ENCODE data around the gene SPATA3. TPM values are rescaled to one million over a fixed set of nuclear protein-coding genes. Genes with fewer than 3 reads are reported as not detected.
A peak's percentile ranks its signal among the peaks of the same experiment; 100 is the strongest.

SPATA3 gene
- total RNA-seq, 2 donors from 2014 or later, result not detected

DNA sequence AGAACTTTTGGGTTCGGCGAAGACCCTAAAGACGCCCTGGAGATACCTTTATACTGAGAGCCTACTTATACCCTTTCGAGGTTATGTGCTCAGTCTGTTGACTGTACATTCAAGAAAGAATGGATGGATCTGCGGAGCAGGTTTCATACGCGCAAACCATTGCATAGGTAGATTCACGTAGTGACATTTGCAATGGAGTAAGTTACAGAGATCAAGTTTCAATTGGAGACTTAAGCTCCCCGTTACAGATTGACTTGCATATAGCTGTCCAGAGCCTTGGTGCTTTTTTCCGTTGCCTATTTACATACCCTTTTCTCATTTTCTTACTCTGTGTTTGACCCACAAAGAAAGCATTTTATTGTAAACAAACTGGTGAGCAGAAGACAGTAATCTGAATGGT, 61.7 kb downstream of the SPATA3 start:
- intact Hi-C loops (cut with DNase I), result no loop called here
- H3K27me3 ChIP-seq, result no peaks in the 10 kb centered on the region
- WGBS, 2 donors, result 2 to 12% methylated on average over 10 of the region's 10 CpGs
- peaks cover 27% of the 10 kb centered on the region for H3K4me1 ChIP-seq
- H3K27ac ChIP-seq, result peak overlapping the region in 1 of 4 donors; percentile 97
- no peaks in the 10 kb centered on the region for H3K9me3 ChIP-seq
- no peak for TF ChIP-seq POLR2A (IDR thresholded peaks at IDR 0.05)
- TF ChIP-seq, protein P1, sequence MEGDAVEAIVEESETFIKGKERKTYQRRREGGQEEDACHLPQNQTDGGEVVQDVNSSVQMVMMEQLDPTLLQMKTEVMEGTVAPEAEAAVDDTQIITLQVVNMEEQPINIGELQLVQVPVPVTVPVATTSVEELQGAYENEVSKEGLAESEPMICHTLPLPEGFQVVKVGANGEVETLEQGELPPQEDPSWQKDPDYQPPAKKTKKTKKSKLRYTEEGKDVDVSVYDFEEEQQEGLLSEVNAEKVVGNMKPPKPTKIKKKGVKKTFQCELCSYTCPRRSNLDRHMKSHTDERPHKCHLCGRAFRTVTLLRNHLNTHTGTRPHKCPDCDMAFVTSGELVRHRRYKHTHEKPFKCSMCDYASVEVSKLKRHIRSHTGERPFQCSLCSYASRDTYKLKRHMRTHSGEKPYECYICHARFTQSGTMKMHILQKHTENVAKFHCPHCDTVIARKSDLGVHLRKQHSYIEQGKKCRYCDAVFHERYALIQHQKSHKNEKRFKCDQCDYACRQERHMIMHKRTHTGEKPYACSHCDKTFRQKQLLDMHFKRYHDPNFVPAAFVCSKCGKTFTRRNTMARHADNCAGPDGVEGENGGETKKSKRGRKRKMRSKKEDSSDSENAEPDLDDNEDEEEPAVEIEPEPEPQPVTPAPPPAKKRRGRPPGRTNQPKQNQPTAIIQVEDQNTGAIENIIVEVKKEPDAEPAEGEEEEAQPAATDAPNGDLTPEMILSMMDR (IDR thresholded peaks at IDR 0.05), result no peak
- DNase-seq (no peak), ATAC-seq (no peak)
- H3K4me3 ChIP-seq, result peak overlapping the region; percentile 95 to 96
- H3K36me3 ChIP-seq (replicated peaks in 1 of 2; ENCODE audit: insufficient read depth in 1 of 2, low read depth in 2 of 2), result peaks cover 0 to 4% of the 10 kb centered on the region in 2 donors

Other genes with a start within 250 kb of the SPATA3 start
- gene ITM2C, start 131.2 kb upstream of the SPATA3 start, total RNA-seq, result 10 to 100 TPM; 32.9 to 43.8 TPM
- gene GPR55, start 70.9 kb upstream of the SPATA3 start, total RNA-seq, result not detected
- 10 to 100 TPM; 14.5 to 52.1 TPM for gene C2orf72, start 41.4 kb downstream of the SPATA3 start, total RNA-seq
- gene PSMD1, start 60.7 kb downstream of the SPATA3 start, total RNA-seq, result 10 to 100 TPM; 20.5 to 27.4 TPM
- not detected for gene HTR2B, start 128.9 kb downstream of the SPATA3 start, total RNA-seq
- 10 to 100 TPM in 1 of 2 donors, 1 to 10 TPM in 1; 6.9 to 10.1 TPM for gene ARMC9, start 202.5 kb downstream of the SPATA3 start, total RNA-seq